HG02884 (cell line): ENCODE data around the gene SERPINA6.
"Not testable (repeated sequence)": the region's sequence is repeated elsewhere in the genome, so short reads cannot be mapped to it uniquely, and the experiment has no call there.

ENCODE experiments used
- ATAC-seq: cut with Tn5 transposase; IDR thresholded peaks from one replicate; pipeline ENCODE4 v1.9.1; 2021; ENCODE audit warnings: mild to moderate bottlenecking, moderate library complexity; ENCODE audit not compliant: unreplicated experiment

SERPINA6 gene

GRCh38 chr14:94329857-94330256, 6.7 kb upstream of the SERPINA6 start:
- no peak for ATAC-seq

DNA sequence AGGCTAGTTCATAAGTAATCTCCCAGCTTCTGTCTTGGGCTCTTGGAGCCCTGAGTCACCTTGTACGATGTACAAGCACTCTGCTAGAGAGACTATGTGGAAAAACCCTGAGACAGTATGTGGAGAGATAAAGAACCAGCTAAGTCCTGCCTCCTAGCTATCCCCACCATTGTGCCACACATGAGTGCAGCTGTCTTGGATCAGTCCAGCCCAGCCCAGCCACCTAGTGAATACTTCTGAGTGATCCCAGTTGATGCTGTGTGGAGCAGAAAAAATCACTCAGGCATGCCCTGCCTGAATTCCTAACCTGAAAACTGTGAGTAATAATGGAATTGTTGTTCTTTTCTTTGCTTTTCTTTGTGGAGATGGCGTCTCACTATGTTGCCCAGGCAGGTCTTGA, 5.1 kb upstream of the SERPINA6 start:
- ATAC-seq: no peak

DNA sequence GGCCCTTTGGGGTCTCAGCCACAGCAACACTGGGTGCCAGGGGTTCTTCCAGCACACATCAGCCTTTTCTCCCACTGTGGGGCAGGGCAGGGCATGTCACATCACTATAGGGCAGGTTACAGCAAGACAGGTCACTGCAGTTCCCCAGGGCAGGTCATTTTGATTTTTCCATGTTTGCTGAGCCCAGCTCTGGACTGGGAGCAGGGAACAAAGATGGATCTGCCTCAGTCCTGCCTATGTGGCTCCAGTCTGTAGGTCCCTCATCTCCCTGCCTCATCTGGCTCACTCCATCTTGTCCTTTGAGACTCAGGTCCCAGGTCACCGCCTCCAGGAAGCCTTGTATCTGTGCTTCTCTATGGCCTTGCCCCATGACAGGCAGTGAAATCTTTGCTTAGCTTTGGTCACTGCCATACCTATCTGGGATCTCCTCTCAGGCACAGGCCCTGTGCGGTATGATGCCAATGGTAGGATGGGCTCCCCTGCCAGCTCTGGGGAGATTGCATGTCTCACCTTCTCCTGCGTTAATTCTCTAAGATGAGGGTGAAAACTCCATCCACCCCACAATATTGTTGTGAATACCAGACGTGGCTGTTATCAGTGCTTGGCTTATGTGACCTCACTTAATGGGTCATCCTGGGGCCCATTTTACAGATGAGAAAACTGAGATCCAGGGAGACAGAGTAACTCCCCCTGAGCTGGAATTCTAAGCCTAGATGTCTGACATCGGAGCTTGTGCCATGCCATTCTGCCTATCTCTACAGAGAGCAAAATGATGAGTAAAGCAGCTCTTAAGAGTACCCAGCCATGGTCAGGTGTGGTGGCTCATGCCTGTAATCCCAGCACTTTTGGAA, 1.5 kb downstream of the SERPINA6 start:
- no peak for ATAC-seq

- no peak for ATAC-seq
Measured at GRCh38 chr14:94320243-94320642, 2.9 kb downstream of the SERPINA6 start.

- ATAC-seq: no peak
Measured at GRCh38 chr14:94317259-94317658, 5.9 kb downstream of the SERPINA6 start.

GRCh38 chr14:94316692-94317091, 6.4 kb downstream of the SERPINA6 start:
- ATAC-seq: no peak

- ATAC-seq: no peak
Measured at GRCh38 chr14:94314890-94315289, 8.2 kb downstream of the SERPINA6 start.

GRCh38 chr14:94313991-94314655, 9.0 kb downstream of the SERPINA6 start:
- no peak for ATAC-seq

- no peak for ATAC-seq
Measured at GRCh38 chr14:94312481-94313246, 10.5 kb downstream of the SERPINA6 start.

- no peak for ATAC-seq
Measured at GRCh38 chr14:94310248-94310647, 12.9 kb downstream of the SERPINA6 start.

- no peak for ATAC-seq
Measured at GRCh38 chr14:94309721-94310120, 13.4 kb downstream of the SERPINA6 start.

- no peak for ATAC-seq
Measured at GRCh38 chr14:94307410-94307992, 15.6 kb downstream of the SERPINA6 start.

- ATAC-seq: no peak
Measured at GRCh38 chr14:94306047-94306978, 16.8 kb downstream of the SERPINA6 start.

DNA sequence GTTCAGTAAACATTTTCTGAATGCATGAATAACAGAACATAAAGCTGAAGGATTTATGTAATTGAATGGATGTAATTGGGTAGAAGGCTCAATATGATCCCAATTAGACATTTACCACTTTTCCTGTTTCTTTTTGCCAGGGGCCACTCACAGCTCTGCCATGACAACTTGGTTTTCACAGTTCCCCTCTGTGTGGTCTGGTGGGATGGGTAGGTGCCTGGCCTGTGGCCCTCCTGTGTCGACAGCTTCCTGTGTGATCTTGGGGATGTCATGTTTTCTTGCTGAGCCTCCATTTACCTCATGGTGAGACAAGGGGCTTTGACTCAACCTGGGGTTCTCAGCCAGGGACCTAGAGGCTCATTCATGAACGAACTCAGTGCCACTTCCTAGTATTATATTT, 17.5 kb downstream of the SERPINA6 start:
- ATAC-seq: no peak

DNA sequence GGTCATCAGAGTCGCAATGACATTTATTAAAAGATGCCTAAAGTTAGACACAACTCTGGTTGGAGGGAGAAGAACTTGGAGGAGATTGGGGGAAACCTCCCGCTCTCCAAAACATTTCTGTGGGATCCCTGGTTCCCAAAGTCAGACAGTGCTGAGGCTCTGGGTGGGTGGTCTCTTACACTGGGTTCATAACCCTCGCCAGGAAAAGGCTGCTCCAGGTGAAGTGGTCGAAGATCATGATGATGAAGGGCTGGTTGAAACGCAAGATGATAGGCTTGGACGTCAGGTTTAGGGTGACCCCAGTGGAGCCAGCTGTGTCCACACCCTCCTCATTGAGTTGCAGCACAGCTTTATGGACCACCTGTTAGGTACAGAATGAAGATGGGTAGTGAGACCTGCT, 18.9 kb downstream of the SERPINA6 start:
- no peak for ATAC-seq

DNA sequence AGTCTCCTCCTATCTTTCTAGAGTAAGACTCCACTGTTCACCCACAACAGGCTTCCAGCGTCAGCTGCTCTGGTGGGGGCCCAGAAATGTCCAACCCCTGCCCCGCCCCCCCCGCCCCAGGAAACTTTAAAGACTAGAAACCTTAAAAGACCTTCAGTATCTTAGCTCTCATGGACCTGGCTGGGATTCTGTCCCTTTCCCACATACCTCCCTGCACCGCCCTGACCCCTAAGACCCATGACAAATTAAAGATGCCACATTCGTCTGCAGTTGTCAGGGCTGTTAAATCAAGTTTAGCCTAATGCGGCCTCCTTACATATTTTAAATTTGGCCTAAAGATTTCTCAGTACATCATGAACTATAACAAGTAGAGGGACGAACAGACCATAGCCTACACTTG, 20.0 kb downstream of the SERPINA6 start:
- no peak for ATAC-seq

DNA sequence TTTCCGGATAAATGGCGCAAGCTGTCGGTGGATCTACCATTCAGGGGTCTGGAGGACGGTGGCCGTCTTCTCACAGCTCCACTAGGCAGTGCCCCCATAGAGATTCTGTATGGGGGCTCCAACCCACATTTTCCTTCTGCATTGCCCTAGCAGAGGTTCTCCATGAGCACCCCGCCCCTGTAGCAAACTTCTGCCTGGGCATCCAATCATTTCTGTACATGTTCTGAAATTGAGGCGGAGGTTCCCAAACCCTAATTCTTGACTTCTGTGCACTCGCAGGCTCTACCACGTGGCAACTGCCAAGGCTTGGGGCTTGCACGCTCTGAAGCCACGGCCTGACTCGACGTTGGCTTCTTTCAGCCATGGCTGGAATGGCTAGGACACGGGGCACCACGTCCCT, 25.0 kb downstream of the SERPINA6 start:
- no peak for ATAC-seq

DNA sequence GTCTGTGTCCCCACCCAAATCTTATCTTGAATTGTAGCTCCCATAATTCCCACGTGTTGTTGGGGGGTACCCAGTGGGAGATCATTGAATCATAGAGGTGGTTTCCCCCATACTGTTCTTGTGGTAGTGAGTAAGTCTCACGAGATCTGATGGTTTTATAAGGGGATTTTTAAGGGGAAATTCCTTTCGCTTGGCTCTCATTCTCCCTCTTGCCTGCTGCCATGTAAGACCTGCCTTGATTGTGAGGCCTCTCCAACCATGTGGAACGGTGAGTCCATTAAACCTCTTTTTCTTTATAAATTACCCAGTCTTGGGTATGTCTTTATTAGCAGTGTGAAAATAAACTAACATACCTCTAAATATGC, 27.0 kb downstream of the SERPINA6 start:
- not testable (repeated sequence) for ATAC-seq

DNA sequence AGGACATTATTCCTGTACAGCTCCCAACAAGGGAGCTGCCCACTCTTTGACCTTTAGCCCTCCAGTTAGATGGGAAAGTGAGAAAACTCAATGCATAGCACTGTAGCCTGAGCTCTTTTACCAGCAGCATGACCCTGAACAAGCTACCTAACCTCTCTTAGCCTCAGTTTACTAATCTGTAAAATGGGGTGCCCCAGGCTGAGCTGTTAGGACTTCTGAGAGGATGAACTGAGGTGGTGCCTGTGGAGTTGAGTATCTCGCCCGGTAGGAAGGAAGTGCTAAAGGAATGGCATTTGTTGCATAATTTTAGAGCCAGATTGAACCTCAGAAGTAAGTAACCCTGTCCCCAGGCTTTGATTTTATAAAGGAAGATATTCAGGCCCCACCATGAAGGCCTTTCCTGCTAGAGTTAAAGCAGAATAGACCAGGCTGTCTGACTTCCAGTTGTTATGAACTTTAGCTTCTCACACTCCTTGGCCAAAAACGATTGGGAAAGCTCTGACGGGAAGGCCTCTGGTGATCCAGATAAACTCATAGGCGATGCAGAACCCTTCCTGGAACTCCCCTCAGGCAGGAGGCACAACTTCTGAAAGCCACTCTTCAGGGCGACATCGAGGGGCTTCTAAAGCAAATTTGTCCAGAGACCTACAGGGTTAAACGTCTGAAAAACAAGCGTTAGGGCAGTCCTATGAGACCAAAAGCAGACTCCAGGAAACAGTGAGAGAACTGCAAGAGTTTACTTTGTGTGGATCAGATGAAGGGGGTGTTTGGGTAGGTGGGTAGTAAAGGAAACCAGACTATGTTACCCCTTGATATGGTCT, 27.6 kb downstream of the SERPINA6 start:
- ATAC-seq: no peak

GRCh38 chr14:94293578-94293924, 29.6 kb downstream of the SERPINA6 start:
- ATAC-seq: no peak
